Stimulated activated CD4-positive, alpha-beta T cell treated with anti-CD3 and anti-CD28 coated beads, TNF-alpha, amount 100 ng/mL, for 24 hours (primary cell): ENCODE results near the gene VAMP2.
A peak's percentile ranks its signal among the peaks of the same experiment; 100 is the strongest.

Experiments used
- DNase-seq, 3 experiments: peaks; one replicate each; pipeline ENCODE4 v3.0.0-alpha.2; 2020; ENCODE audit warnings: low read depth in 3 of 3

Gene VAMP2

GRCh38 chr17:8162233-8162996 is at the start of gene VAMP2:
Gene VAMP2, minus strand, starts transcription at chr17:8162948. Its CDS starts 69 bp downstream, at chr17:8162879.
- DNase-seq = peak; percentile 62 to 73 (median 65)

- DNase-seq = no peak
Measured at GRCh38 chr17:8210761-8211458, 48.2 kb upstream of the VAMP2 start.

- DNase-seq = peak; percentile 80 to 91 (median 90)
Measured at GRCh38 chr17:8209907-8210760, 47.4 kb upstream of the VAMP2 start, which contains the start of gene AURKB. Gene AURKB, minus strand, starts transcription at chr17:8210575. Its CDS starts 351 bp downstream, at chr17:8210224.

GRCh38 chr17:8206536-8206935 is 43.8 kb upstream of the VAMP2 start:
- DNase-seq = no peak

- DNase-seq = no peak
Measured at GRCh38 chr17:8204761-8205555, 42.2 kb upstream of the VAMP2 start.

GRCh38 chr17:8192070-8192815 is 29.5 kb upstream of the VAMP2 start:
- DNase-seq = peak in 1 of 3 experiments; percentile 39

- no peak for DNase-seq
Measured at GRCh38 chr17:8190506-8190905, 27.8 kb upstream of the VAMP2 start.

GRCh38 chr17:8189711-8190477 is 27.1 kb upstream of the VAMP2 start, which contains the start of gene BORCS6:
Gene BORCS6, minus strand, starts transcription at chr17:8190180. Its CDS starts 40 bp downstream, at chr17:8190140.
- peak; percentile 86 to 94 (median 90) for DNase-seq

GRCh38 chr17:8189041-8189710 is 26.4 kb upstream of the VAMP2 start:
- no peak for DNase-seq

GRCh38 chr17:8188263-8188839 is 25.6 kb upstream of the VAMP2 start:
- DNase-seq = no peak

- DNase-seq = peak; percentile 84 to 94 (median 88)
Measured at GRCh38 chr17:8187517-8188262, 24.9 kb upstream of the VAMP2 start.

GRCh38 chr17:8186787-8187516 is 24.2 kb upstream of the VAMP2 start:
- peak; percentile 88 to 98 (median 94) for DNase-seq

GRCh38 chr17:8186446-8186786 is 23.7 kb upstream of the VAMP2 start:
- DNase-seq = no peak

- DNase-seq = peak; percentile 88 to 91 (median 90)
Measured at GRCh38 chr17:8185582-8186445, 23.1 kb upstream of the VAMP2 start.

- no peak for DNase-seq
Measured at GRCh38 chr17:8176998-8177731, 14.4 kb upstream of the VAMP2 start.
